HL-60/S4 treated with retinoic acid at 250 ng/mL for 4 days and 3 days (cell line): ENCODE measurements around the gene CLDN9.

Source experiments
- in situ Hi-C: fragments of 300-500 bp; cut with MboI; formaldehyde crosslinking; loops from 2 replicates; pipeline ENCODE4 v1.7.0; 2022; ENCODE audit warnings: low sequenced_read_pairs

Gene CLDN9

DNA sequence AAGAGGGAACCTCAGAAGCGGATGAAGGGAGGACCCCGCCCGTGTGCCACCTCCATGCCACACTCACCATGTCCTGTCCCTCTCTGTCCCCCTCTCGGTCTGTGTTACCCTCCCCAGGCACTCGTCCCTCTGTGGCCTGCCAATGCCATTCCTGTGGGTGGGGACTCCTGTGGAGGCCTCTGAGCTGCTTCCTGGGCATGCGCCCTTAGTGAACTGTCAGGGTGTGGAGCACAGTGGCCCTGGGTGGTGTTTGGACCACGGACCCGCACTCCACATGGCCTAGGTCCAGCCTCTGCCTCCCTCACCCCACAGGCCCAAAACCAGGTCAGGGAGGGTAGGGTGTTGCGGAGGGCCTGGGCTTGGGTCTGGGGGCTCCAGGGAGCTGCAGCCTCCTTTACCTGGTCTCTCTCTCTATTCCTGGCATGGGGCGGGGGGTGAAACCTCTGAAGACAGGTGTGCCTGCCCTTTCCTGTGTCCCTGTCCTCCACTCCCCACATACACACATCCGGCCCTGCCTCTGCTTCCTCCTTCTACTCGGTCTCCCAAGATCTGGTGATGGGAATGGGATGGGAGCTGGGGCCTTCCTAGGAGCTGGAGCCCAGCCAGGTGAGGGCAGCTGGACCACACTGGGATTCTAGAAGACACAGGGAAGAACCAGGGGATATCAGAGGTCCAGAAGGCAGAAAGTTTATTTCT, 21.0 kb upstream of the CLDN9 start:
- in situ Hi-C loops, result no loop called here

DNA sequence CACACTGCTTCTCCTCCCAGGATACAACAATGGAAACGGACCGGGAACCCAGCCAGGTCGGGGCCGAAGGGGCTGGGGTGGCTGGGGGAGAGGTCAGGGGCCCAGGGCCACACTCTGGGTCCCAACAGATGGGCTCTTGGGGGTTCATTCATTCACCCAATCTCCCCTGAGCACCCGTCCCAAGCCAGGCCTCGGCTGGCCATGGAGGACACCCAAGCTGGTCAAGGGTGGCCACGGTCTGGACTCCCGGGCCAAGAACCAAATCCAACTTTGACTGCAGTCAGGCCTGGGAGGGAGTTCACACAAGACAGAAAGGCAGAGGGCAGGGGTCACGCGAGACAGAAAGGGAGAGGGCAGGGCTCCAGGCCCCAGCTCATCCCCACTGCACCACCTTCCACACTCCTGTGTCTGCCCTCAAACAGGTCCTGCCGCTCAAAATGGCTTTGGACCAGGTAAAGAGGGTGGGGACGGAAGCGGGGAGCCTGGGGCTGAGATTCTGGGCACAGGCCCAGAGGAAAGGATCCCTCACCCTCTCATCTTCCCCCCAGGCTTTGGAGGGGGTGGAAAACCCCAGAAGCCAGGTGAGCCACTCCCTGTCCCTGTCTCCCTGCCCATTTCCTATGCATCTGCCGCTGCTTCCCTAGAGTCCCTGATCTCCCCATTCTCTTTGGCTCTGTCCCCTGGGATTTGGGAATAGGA, 20.2 kb upstream of the CLDN9 start:
- in situ Hi-C loops, result no loop called here

DNA sequence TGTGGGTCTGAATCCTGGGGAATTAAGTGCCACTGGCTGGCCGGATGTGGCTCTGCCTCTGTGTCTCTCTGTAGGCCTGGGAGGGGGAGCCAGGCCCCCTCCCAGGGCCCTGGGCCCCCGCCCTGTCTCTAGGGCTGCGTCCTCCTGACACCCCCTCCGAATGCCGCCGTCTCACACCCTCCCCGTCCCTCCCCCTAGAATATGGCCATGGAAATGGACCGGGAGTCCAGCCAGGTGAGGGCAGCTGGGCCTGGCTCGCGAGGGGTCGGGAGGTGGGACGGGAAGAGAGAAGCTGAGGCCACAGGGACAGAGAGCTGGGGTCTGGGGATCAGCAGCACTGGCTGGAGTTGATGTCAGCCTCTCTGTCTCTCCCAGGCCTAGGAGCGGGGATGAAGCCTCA, 16.4 kb upstream of the CLDN9 start:
- in situ Hi-C loops, result no loop called here

DNA sequence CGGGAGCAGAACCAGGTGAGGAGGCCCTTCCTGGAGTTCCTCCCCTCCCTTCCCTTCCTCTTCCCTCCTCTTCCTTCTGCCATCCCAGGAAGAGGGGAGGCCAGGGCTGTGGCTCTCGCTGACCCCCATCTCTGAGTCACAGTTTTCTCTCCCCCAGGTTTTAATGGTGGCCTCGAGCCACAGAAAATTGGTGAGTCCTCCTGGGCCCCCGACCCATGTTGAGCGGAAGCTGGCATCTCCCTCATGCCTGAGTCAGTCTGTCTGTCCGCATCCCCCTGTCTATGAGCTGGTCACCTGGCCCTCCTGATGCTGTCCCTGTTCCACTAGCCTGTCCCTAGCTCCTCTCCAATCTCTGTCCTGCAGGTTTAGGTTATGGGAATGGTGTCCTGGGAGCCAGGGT, 12.8 kb upstream of the CLDN9 start:
- in situ Hi-C loops, result no loop called here

DNA sequence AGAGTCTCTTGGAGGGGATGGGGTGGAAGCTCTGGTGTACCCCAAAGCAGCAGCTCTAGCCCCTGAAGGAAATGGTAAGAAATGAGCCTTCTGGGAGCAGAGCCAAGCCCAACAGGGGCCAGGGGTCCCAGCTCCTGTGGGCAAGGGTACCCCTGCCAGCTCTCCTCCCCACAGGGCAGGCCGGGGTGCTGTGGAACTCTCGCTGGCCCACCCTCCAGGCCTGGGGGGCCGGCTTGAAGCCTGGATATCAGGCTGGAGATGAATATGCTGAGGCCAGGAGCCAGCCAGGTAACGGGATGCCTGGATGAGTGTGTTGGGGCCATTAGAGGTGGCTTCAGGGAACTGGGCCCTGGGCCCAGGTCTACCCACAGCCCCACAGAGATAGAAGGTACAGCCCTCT, 12.2 kb upstream of the CLDN9 start:
- in situ Hi-C loops, result no loop called here

DNA sequence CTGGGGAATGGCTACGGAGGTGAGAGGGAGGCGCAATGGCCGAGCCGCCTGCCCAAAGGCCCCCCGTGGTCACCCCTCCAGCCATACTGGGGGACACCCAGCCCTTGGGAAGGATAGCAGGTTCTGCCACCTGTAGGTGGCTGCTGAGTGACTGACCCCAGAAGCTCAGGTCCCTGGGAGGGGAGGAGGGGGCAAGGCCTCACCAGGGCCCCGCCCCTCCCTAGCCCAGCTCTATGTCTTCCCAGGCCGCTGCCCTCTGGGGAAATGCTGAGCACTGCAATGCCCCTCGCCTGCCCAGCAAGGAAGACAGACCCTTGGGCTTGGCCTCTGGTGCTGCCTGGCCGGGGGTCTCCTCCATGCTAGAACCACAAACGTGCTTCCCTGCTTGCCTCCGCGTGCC, 11.4 kb upstream of the CLDN9 start:
- in situ Hi-C loops, result no loop called here

DNA sequence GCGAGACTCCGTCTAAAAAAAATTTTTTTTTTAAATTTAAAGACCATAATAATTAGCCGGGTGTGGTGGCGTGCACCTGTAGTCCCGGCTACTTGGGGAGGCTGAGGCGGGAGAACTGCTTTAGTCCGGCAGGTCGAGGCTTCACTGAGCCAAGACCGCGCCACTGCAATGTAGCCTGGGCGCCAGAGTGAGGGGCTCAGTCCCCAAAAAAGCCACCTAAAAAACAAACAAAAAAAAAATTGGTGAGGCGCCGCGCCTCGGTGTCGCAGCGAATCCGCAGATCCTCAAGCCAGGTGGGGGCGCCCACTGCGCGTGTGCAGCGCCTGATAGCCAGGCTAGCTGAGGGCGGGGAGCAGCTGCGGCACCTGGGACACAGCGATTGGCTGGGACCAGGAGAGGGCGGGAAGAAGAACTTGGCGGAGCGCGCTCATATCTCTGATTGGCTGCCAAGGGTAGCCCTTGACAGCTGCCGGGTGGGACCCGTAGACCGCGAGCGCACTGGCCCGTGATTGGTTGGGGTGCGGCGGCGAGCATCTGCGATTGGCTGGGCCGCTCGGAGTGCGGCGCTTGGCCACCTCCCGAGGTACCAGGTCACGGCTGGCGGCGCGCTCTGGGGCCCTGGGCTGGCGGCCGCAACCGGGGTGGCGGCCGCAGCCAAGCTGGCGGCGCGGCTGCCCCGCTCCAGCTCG, 9.0 kb upstream of the CLDN9 start:
- in situ Hi-C loops, result no loop called here

DNA sequence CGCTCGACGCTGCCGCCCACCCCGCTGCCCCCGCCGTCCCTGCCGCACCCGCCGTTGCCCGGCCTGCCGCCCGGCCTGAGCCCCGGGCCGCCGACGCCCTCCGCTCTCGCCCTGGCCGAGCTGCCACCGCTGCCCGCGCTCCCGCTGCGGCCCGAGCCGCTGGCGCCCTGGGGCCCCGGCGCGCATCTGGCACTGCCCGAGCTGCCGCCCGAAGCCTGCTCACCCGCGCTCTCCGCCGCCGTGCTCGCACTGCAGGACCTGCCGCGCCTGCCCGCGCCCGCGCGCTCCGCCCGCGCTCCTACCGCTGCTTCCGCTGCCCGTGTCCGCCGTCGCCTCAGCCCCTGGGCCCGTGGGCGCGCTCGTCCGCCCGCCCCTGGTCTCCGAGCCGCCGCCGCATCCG, 8.4 kb upstream of the CLDN9 start:
- in situ Hi-C loops, result no loop called here

DNA sequence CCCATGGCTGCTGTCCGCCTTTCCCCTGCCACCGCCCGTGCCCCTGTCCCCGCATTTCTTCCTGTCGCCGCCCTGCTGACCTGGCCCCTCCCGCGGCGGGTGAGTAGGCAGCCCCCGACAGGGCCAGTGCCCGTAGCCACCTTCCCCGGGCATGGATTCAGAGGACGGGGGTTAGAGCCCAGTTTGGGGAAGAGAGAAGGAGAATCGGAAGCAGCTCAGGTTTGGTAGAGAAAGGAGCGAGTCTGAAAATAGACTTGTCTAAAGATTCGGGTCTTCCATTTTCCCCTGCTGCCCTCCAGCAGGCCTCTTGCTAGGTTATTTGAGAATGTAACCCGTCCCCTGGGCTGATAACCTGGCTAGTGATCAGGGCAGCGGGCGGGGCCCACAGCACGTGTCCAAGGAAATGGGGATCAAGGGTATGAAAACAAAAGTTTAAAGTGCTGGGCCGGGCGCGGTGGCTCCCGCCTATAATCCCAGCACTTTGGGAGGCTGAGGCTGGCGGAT, 7.9 kb upstream of the CLDN9 start:
- in situ Hi-C loops, result no loop called here

DNA sequence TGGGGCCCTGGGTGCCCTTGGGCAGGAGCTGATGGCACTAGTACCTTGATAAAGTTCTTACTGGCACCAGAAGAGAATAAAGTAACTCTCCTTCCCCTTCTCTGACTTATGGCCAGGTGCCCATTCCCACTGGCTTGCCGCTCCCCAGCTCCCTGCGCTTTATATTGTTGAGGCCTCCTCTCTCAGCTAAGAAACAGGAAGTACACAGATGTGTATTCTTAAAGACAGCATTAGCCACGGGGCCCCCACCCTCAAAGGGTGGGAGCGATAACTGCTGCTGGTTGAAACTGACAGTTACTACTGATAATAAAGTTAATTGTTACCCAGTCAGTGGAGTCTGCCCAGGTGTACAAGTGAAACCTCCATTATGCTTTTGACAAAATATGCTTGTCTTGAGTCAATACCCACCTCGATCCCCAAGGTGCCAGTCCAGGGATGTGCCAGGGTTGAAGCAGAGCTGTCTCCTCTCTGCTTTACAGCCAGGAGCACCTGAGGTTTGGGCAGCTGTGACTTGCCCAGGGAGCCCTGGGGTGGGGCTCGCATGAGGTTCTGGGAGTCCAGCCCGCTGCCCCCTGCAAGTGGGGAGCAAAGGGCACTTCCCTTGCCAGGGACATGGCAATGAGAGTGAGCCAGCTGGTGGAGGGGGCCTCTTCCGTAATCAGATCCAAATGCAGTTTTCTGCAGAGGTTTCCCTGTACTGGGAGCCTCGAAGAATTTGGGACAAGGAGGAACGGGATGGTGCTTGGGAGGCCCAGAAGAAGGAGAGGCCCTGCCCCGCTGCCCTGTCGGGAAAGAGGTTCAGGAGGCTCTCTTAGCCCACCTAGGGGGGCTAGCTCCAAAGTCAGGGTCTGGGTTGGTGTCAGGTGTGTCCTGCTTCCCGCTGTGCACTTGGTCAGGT, 5.4 kb upstream of the CLDN9 start:
- in situ Hi-C loops, result no loop called here

DNA sequence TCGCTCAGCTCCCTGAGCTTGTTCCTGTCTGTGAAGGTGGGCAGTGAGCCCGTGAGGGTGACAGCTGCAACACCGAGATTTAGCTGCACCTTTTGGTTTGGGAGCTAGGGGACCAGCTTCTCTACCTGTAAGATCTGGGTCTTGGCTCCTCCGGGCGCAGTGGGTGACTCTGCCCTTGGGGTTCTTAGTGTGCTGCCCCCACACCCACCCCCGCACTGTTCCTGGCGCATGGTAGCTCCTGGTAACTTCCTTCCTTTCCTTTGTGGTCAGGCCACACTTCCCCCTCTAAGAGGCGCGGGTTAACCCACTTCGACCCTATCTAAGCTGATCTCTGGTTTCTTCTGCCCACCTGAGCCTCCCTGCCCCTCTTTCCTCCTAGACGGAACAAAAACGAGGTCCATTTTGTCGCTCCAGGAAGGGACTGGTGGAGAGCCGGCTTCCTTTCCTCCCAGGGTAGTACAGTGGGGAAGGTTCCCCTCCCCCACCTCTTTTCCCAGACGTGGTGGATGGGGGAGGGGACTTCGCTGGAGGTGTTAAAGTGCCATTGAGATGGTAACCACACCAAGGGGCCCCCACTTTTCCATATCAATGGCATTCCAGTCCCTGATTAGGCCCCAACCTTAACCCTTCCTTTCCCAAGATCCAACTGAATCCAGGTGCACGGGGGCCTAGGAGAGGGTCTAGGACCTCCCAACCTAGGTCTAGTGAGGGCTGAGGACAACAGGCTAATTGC, 4.6 kb upstream of the CLDN9 start:
- in situ Hi-C loops, result no loop called here

DNA sequence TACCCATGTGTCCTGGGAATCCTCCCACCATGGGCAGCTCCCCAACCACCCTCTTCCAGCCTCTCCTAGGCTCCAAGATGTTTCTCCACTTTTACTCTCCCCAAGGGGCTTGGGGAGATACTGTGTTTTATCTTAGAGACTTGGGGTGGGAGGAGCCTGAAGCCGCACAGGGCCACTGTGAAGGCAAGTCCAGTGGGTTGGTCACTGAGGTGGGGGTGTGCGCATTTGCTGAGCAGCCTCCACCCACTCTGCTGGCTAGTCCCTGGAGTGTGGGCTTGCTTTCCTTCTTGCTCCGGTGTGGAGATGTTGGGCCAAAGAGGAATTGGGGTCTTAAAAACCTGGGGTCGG, 4.1 kb upstream of the CLDN9 start:
- in situ Hi-C loops, result no loop called here

DNA sequence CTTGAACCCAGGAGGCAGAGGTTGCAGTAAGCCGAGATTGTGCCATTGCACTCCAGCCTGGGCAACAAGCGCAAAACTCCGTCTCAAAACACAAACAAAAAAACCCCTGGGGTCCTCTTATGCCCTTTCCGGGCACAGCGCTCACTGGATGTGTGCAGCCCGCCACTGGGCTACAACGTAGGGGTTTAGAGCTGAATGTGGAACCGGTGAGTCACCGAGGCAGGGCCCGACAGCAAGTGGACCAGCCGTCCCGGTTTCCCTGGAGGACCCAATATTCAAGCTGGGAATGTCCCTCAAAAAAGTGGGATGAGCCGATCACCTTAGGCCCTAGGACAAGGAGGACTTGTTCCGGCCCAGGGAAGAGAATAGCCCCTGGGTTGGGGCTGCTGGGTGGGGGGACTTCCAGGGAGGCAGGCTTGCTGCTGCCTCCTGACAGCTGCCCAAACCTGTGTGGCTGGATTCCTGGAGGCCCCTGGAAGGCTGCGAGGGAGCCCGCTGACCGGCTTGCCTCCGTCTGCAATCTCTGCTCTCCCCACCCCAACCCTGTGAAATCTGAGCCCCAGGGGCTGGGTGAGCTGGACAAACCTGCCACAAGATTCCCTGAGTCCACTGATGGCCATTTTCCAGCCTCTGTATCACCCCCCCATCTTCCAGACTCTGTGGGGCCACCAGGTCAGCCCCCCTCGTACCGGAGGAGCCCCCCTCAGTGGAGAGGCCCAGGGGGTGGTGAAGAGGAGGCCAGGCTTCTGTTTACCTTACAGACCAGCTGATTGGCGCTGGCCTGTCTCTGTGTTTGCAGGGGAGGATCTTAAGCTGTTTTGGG, 2.9 kb upstream of the CLDN9 start:
- in situ Hi-C loops, result no loop called here

DNA sequence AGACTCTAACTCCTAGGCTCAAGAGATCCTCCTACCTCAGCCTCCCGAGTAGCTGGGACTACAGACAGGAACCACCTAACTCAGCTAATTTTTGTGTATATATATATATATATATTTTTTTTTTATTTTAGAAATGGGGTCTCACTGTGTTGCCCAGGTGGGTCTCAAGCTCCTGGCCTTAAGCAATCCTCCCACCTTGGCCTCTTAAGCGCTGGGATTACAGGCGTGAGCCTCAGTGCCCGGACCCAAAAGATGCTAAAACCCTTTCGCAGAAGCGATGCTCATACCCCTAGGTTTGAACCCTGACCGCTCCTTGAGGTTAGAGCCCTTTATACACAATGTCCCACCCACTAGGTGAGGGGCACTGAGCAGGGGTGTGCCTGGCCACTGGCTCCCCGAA, 2.2 kb upstream of the CLDN9 start:
- in situ Hi-C loops, result no loop called here

DNA sequence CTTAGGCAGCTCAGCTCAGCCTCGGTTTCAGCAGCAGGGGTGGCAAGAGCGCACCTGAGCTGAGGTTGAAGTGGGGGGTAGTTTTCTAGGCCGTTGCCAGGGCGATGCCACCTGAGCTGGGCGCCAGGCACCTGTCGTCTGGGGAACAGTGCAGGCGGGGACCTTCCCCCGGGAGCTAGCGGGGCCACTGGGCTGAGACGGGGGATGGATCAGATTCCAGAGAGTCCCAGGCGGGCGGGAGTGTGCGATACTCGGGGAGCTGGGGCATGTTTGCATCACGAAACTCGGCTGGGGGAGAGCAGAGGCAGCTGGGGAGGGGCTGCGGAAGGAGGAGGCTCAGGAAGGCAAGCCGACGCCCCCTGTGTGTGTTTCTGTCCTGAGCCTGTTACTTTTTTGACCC, 477 bp upstream of the CLDN9 start:
- in situ Hi-C loops, result no loop called here

DNA sequence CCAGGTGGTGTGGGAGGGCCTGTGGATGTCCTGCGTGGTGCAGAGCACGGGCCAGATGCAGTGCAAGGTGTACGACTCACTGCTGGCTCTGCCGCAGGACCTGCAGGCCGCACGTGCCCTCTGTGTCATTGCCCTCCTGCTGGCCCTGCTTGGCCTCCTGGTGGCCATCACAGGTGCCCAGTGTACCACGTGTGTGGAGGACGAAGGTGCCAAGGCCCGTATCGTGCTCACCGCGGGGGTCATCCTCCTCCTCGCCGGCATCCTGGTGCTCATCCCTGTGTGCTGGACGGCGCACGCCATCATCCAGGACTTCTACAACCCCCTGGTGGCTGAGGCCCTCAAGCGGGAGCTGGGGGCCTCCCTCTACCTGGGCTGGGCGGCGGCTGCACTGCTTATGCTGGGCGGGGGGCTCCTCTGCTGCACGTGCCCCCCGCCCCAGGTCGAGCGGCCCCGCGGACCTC, 798 bp downstream of the CLDN9 start:
- in situ Hi-C loops, result no loop called here

DNA sequence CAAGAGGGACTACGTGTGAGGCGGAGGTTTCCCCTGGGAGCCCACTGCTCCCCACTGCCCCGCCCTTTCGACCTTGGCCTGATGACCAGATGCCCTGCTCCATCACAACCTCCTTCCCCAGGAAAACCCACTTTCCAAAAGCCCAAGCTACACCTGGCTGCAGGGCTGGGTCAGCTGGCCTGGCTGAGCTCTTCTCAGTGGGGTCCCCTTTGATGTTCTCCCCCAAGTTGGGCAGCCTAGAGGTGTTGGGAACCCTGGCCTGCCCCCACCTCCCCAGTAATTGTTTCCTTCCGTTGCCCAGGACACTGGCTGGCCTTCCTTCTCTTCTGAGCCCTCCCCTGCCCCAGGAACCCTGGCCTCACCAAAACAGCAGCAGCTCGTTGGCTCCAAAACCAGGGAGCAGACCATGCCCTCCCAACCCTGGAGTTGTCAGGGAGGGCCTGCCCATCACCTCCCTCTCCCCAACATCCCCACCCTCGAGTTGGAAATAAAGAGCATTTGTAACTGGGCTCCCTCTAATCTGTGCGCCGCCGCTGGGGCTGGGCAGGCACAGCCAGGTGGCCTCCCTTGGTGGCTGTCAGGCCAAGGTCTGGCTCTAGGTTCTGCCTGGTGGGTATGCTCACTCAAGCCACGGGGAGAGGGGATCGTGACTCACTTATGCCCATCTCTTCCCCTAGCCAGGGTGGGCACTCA, 1.4 kb downstream of the CLDN9 start:
- in situ Hi-C loops, result no loop called here

DNA sequence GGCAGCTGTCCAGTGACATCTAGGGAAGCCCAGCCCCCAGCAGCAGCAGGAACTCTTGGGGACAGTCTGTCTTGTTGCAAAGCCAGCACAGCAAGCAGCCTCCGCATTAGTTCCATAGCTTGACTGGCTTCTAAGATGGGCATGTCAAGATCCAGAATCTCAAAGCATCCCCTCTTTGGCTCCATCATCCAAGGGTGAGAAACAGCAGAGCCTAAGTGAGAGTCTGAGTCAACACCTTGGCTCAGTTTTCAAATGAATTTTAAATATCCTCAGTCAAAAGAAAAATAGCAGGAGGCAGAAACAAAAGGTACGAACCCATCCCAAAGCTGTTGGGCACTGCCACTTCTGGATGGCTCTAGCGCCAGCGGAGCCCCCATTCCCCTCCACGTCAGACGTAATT, 2.2 kb downstream of the CLDN9 start:
- in situ Hi-C loops, result no loop called here
